NCI-H446 (cell line): ENCODE results near the gene ADAMTS17.

Experiments
- DNase-seq, 2 experiments: peaks; one replicate each; lab custom pipeline; 2025; lab: John Stamatoyannopoulos, UW

The ADAMTS17 gene

DNA sequence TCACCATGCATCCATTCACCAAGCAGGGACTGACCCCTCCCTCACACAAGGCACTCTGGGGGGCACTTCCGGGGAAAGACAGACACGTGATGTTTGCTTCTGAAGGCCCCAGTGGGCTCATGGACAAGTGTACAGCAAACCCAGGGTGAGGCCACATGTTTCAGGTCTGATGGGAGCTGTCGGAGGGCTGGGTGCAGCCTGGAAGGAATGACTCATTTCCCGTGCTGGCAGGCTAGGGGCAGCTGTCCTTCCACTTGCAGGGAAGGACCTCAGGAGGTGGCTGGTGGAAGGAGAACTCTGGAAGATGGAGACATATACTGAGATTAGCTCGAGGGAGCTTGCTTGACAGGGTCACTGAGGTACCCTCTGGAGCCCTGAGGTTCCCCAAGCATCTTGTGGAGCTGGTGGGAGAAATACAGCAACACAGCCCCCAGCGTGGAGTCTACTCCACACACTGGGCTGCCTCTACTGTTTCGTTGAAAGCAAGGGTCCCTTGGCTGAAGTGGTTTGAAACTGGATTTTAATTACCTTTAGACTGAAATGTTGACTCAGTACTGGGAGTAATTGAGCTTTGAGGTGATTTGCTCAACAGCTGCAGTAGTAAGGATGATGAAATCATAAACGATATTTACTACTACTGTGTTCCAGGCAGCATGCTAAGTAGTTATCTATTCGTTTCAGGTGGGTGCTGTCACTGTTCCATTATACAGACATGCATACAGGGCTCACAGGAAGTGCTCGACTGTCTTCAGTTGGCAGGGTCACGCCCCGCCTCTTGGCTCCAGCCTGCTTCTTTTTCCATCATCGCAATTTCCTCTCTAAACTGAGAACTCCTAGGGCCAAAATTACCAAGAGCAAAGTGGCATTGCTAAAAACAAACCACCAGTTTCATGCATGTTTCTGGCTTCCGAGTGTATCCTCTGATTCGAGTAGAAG is 230.4 kb downstream of the ADAMTS17 start:
- no peak for DNase-seq

DNA sequence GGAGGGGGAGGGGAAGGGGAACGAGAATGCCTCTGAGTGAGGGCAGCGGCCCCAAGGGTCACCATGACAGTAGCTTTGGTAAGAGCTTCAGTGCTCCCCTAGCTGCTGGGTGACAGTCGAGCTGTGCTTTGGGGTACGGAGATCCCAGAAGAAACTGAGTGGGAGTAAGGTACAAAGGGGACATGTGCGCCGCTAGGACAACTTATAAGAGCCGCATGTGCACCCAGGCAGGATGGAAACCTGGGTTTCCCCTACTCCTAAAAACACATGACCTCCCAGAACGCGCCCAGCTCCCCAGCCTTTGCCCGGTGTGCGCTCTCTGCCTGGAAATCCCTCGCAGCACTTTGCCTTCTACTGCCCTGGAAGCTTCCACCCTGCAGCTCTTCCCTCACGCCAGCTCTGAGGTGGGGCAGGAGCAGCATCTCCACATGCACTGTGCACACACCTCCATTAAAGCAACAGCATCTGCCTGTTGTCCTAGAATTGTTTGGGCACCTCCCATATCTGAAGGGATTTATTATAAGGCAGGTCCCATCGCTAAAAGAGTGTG is 232.2 kb downstream of the ADAMTS17 start:
- no peak for DNase-seq

DNA sequence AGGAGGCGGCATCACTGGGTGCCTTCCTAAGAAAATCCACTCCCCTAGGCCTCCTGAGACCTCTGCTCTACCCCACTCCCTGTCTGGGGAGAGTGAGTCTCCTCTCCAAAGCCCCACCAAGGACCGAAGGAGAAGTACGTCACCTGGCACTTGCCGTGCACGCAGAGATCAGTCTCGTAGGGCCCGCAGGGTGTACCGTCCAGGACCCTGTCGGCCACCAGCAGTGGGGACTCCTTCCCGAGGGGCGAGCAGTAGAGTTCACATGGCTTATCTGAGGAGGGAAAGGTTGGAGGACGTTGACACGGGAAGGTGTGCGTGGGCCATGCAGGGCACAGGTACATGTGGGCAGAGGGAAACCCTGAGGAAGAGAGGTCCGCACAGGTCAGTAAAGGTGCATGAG is 232.9 kb downstream of the ADAMTS17 start:
- DNase-seq = no peak

DNA sequence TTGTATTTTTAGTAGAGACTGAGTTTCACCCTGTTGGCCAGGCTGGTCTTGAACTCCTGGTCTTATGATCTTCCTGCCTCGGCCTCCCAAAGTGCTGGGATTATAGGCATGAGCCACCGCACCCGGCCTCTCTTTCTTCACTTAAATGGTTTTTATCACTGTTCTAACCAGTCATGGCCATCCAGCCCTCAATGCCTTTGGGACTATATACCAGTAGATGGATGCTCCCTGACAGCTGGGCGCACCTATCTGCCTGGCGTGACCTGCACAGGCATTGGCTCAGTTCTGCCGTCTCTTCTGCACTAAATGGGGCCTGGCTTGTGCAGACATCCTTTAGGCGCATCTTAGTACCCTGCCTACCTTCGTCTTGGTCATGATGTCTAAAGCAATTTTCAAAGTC is 233.4 kb downstream of the ADAMTS17 start:
- DNase-seq = no peak

DNA sequence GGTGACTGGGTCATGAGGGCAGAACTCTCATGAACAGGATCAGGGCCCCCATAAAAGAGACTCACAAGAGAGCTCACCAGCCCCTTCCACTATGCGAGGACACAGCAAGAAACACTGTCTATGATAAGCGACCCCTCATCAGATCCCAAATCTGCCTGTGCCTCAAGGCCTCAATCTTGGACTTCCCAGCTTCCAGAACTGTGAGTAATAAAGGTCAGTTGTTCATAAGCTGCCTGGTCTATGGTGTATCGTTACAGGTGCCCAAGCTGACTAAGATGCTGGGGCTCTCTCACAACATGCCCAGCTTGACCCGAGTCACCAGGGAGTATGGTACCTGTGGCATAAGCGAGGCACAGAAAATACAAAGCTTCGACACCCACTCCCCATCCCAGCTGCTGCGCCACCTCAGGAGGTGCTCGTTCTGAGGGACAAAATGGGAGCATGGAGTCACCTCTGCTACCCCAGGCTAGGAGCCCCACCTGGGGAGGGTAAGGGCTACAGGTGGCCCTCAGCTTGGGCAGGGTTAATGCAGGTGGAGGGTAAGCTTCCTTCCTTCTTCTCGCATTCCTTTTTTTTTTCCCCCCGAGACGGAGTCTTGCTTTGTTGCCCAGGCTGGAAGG is 234.1 kb downstream of the ADAMTS17 start:
- no peak for DNase-seq

DNA sequence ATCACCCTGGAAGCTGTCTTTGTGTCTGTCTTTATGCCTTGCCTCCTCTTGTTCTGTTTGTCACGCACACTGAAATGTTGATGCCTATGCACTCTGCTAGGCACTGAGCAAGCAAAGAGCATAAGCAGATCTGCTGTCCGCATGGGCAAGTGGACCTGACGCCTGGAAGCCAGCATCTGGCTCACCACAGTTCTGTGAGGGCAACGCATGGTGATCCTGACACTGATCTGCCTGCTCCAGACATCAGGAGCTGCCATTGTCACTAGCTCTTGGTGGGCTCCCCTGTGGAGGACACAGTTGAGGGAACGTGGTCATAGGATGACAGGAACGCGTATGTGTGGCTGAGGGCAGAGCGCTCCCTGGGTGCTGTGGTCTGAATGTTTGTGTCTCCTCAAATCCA is 234.6 kb downstream of the ADAMTS17 start:
- no peak for DNase-seq

DNA sequence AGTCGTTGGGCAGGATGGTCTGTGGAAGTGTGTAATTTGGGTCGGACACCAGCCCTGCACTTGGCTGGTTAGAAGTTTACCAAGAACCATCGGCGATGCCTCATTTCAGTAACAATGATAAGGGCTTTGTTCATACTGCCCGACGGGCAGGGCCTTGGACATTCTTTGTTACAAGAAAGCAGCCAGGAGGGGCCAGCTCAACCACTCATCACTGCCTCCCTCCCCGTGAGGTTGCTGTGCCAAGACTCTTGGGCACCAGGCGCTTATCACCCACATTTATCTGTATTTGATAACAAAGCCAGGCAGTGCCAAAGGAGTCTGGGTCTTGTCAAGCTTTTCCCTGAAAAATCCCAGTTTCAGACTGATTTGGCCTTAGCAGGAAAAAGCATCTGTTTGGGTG is 235.0 kb downstream of the ADAMTS17 start:
- no peak for DNase-seq

DNA sequence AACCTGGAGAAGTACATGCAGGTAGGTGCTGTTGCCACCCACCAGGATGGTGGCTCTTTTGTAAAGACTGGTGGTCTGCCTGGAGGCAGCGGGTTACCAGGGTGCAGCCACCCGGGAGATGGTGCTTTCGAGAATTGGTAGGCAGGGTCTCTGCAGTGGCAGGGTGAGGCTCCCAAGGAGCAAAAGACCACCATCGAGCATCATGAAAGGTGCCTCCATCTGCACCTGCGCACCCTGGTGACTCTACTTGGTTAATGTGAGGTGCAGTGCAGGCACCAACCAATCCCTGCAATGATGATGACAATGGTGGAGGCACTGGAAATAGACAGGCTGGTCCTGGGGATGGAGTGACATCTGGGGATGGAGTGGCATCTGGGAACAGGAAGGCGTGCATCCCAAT is 236.7 kb downstream of the ADAMTS17 start:
- no peak for DNase-seq

DNA sequence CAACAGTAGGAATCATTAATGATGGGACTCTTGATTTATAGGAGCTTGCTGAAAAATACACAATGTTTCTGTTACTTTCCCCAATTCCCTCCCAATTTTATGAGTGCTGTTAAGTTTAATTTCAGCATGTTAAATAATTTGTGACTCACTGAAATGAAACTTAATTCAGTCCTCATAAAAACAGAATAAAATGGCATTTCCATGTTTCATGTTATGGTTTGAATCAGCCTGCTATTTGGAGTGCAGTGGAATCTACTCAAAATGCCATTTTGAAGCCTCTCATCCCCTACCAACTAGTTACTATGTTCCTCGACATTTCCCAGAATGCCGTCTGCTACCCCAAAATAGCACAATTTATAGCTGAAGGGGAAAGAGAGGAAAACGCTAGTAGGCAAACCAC is 237.5 kb downstream of the ADAMTS17 start:
- no peak for DNase-seq

DNA sequence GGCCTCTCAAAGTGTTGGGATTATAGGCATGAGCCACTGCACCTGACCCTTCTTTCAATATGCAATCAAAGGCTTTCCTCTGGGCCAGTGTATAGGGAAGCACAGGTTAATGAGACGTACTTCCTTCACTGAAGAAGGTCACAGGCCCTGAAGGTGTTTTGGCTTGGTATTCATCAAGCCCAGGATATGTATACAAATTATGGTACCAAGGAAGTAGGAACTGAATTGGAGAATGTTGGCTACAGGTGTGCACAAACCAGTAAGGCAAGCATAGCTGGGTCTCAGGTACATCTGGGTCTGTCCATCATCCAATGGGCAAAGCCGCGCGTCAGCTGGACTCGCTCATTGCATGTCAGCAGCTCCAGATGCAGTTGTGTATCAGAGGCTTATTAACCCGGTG is 237.9 kb downstream of the ADAMTS17 start:
- DNase-seq = no peak

DNA sequence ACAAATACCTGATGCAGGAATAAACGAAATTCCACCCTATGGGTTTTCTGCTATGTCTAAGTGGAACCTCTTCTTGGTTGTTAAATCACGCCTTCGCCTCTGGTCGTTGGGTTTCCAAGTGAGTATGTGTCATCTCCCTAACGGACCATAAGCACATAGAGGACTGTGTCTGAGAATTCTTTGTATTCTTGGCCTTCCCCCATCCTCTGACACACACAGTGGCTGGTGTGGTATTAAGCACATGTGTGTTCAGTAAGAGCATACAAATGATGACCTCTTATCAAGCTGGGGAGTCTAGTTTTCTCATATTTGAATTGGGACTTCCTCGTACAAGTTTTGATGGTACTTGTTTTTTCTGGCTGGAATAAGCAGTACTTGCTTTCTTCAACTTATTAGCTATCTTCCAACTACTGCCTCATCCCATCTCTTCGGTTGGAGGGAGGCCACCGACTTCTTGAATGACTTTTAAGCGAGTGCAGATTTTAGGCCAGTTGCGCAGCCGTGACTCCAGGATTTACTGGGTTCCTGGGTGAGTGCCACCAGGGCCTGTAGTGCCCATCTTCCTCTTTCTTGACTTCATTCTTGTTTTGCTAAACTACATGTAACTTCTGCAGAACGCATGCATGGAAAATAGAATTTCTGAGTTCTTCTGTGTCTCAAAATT is 240.2 kb downstream of the ADAMTS17 start:
- DNase-seq = no peak

DNA sequence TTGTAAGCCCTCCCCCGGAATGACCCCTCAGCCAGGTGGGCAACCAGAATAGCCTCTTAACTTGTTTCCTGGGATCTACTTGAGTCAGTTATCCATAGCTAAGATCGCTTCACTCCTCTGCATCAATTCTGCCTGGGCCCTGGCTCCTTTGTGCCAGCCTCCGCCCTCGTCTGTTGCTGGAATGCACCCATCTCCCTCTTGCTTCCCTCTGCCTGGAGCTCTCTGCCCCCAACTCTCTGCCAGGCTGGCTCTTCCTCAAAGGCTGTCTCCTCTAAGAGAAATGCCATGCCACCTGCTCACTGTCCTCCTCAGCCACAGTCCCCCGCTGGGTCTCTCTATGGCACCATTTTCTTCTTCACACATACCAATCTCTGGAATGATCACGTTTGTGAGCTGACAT is 240.8 kb downstream of the ADAMTS17 start:
- no peak for DNase-seq

DNA sequence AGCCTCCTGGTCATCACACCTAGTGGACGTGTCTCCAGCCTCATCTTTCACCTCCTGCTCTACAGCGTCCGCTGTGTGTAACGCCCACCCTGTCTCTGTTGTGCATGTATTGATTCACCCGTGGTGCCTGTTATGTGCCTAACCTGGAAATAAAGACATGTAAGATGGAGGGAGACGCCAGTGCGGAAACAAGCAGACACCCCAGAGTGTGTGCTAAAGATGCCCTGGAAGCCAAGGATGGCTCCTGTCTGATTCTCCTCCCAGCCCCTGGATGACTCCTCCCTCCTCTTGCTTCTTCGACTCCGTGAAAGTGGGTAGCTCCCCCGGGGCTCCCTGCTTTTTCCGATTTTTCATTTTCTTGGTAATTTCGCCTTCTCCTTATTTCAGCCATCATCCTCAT is 241.8 kb downstream of the ADAMTS17 start:
- DNase-seq = no peak

DNA sequence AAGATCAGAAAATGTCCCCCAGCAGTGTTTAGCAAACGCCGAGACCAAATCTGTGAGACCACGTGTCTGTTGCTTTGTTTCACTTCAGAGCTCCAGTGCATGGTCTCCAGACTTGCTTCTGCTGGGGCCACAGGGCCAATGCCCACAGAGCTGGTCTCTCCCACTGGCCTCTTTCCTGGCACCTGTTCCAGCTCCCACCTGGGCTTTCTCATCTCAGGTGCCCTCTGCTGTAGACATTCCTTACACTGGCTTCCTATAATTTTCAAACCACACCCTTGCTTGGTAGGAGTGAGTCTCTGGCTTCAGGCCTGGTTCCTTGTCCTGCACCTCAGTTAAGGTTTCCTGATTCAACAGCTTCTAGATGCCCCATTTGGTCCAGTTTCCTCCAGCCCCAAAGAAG is 243.1 kb downstream of the ADAMTS17 start:
- no peak for DNase-seq

DNA sequence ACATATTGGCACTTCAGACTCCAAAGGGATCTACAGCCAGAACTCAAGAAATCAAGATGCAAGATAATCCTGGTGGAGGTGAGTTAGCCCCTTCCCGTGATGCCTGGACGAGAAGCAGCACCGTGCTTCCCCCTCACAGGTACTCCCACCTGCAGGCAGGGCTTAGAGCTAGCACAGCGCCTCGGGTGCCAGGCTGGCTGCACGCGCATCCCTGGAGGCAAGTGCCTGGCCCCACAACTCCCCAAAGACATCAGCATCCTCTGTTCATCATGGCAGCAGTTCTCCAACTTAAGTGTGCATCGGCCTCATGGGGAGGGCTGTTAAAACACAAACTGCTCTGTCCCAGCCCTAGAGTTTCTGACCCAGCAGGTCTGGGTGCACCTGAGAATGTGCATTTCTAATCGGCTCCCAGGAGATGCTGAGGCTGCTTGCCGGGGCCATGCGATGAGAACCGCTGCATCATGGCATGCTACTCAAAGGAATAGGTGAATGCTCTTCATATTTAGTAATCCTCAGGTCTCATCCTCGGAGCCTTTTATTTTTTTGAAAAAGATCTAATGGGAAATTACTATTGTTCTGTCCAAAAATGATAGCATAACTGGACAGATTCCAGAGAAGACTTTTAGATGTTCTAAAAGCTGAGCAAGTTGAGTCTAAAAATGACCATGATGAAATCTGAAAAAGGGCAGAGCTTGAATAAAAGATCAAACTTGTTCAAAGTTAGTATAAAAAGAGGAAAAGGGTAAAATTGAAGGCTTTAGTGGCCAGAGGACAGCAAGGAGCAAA is 244.2 kb downstream of the ADAMTS17 start:
- DNase-seq = no peak

DNA sequence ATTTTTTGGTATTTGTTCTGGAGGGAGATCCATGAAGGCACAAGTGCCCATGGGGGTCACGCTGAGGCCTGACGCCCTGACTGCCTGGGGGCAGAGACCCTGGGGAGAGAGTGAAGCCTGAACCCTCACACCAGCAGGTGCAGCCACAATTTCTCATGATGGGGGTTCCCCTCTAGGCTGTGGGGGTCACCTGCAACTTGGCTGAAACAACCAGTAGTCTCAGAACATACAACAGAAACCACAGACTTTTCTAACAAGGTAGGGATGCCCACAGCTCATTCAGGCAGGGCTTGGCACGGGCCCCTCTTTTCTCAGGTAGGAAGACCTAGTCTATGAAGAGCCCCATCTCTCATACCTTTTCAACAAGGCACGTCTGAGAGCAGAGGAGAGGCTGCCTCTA is 245.1 kb downstream of the ADAMTS17 start:
- DNase-seq = no peak

DNA sequence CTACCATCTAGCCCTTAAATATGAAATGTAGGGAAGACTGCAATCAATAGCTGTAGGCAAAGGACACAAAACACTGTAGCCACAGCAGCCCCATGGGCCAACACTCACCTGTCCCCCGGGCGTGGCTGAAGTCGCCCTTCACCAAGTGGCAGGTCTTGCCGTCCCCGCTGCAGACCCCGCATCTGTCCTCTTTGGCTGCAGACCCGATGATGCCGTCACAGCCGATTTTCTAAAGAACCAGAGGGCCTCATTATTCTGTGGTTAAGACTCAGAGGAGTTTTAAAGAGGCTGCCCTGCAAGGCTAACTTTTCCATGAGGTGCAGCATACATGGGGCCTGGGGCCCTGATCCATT is 245.6 kb downstream of the ADAMTS17 start:
- DNase-seq = no peak

DNA sequence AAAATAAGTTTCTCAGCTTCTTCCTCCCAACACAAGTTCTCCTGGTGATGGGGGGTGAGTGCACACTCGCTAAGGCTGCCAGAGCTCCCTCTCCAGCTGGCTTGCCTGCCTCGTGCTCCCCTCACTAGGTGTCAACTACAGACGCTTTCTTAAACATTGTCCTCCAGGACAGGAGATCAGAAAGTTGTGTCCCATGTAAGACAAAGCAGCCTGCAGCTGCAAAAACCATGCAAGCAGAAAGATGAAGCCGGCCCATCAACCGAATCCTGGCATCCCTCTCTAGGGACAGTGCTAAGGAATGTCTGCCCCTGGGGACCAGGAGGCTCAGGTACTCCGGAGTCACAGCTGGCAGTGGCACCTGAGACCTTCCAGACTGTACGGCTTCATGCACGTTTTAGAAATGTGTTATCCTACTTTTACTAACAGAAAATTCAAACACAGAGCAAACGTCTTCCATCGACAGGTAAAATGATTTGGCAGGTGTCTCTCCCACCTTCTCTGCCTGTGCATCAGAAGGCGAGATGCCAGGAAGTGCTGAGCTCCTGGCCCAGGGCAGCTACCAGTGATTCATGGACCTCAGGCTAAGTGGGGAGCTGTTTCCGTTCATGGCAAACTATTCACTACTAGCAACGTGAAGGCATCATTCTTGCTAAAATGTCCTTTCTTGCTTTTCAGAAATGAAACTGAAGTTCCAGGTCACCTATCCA is 246.1 kb downstream of the ADAMTS17 start:
- no peak for DNase-seq

DNA sequence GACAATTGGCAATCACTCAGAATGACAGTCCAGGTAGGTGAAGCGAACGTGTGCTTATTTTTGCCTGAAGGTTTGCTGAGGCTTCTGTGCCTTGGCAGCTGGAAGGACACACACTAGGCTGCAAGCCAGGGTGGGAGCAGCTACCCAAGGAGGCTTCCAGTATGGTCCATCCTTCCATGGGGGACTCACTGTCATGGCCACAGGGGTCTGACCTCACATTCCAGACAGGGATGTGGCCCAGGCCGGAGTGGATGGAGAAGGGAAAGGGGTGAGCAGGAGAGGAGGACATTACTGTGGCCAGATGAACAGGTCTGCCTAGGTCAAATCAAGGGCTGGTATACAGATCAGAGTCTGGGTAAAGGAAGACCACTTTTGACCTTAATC is 247.7 kb downstream of the ADAMTS17 start:
- DNase-seq = no peak

DNA sequence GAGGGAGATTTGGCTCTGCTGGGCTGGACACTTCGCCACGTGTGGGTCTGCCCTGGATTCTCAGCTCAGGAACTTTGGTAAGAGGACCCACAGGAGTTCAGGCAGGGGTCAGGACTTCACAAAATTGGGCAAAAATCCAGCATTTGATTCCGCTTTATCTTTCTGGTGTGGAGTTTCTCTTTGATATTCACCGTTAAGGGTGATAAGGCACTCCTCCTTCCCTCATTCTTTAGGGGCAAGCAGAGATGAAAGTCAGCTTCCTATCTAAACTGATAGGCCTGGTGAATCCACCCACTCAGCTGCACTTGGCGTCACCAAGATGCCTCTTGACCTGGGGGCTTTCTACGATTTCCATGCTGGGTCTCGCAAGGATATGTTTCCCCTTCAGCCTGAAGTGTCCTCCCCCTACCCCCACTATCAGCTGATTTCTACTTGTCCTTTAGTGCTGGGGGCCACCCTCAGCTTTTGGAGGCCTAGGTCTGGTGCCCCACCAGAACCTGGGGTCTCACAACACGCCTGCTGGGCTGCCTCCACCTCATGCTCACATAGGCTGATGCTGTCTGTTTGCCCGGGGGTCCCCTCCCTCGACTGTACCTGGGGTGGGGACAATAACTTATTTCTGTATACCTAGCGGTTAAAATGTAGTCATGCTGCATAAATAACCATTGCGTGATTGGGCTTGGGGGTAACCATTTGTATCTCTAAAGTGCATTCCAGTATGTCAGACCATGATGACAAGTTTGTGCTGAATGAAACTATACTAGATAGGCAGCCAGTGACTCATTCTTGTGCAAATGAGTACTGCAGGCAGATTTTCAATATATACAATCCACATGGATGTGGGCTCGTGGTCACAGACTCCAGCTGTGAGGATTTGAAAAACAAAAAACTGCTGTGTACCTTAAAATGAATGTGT is 248.3 kb downstream of the ADAMTS17 start:
- no peak for DNase-seq
